Neuronal stem cell (in vitro differentiated cells): ENCODE data around the gene MACROH2A1.

Source experiments
- DNase-seq: peaks from one replicate; pipeline ENCODE4 v3.0.0-alpha.2; 2013; ENCODE audit warnings: low spot score
- H2AFZ ChIP-seq: one replicate; pipeline ENCODE4 v1.6.1; 2013; ENCODE audit warnings: mild to moderate bottlenecking, low read length, inconsistent platforms
- H2AK5ac ChIP-seq: 2 replicates; pipeline ENCODE4 v1.6.1; 2013; ENCODE audit warnings: low read depth, mild to moderate bottlenecking, inconsistent platforms, low read length, moderate library complexity, mixed read lengths
- H2BK120ac ChIP-seq: 2 replicates; pipeline ENCODE4 v1.6.1; 2013; ENCODE audit warnings: low read depth, mild to moderate bottlenecking, inconsistent platforms, low read length, moderate library complexity, mixed read lengths
- H2BK12ac ChIP-seq: one replicate; pipeline ENCODE4 v1.6.1; 2013; ENCODE audit warnings: low read length, inconsistent platforms
- H2BK15ac ChIP-seq: 2 replicates; pipeline ENCODE4 v1.6.1; 2013; ENCODE audit warnings: mild to moderate bottlenecking, low read length, inconsistent platforms, mixed read lengths
- H2BK5ac ChIP-seq: one replicate; pipeline ENCODE4 v1.6.1; 2013; ENCODE audit warnings: inconsistent platforms, mild to moderate bottlenecking, low read length, moderate library complexity
- H3K14ac ChIP-seq: one replicate; pipeline ENCODE4 v1.6.1; 2013; ENCODE audit warnings: low read length, inconsistent platforms
- H3K18ac ChIP-seq: 2 replicates; pipeline ENCODE4 v1.6.1; 2013; ENCODE audit warnings: low read length, inconsistent platforms
- H3K23ac ChIP-seq: 2 replicates; pipeline ENCODE4 v1.6.1; 2013; ENCODE audit warnings: low read depth, mild to moderate bottlenecking, mixed read lengths, low read length, inconsistent platforms; ENCODE audit not compliant: poor library complexity
- H3K27ac ChIP-seq: replicated peaks from 3 replicates; pipeline ENCODE4 v1.5.1; 2013; ENCODE audit warnings: low read length, inconsistent platforms
- H3K27me3 ChIP-seq, 3 experiments: 2 replicates each; pipeline ENCODE4 v1.6.1; 2013; ENCODE audit warnings: low read length in 3 of 3, mild to moderate bottlenecking in 2 of 3, inconsistent platforms in 1 of 3, low read depth in 1 of 3, mixed read lengths in 1 of 3, moderate library complexity in 1 of 3; ENCODE audit not compliant: control insufficient read depth in 3 of 3, insufficient read depth in 3 of 3
- H3K36me3 ChIP-seq, 2 donors: replicated peaks in 1 of 2; 2 replicates each; pipeline ENCODE4 v1.6.1; 2013; ENCODE audit warnings: low read length in 2 of 2; ENCODE audit not compliant: control insufficient read depth in 2 of 2, insufficient read depth in 2 of 2
- H3K4ac ChIP-seq: 2 replicates; pipeline ENCODE4 v1.6.1; 2013; ENCODE audit warnings: inconsistent platforms, mild to moderate bottlenecking, low read length, moderate library complexity
- H3K4me1 ChIP-seq, 2 donors: 1 replicate in 1 of 2; 2 replicates in 1 of 2; pipeline ENCODE4 v1.6.1; 2013; ENCODE audit warnings: low read length in 2 of 2, low read depth in 1 of 2; ENCODE audit not compliant: control insufficient read depth in 2 of 2, insufficient read depth in 1 of 2
- H3K4me2 ChIP-seq: one replicate; pipeline ENCODE4 v1.6.1; 2013; ENCODE audit warnings: mild to moderate bottlenecking, low read length, inconsistent platforms; ENCODE audit not compliant: insufficient read depth, poor library complexity, severe bottlenecking
- H3K4me3 ChIP-seq, 2 donors: 2 replicates each; pipeline ENCODE4 v1.5.1; 2013; ENCODE audit warnings: low read length in 2 of 2, mild to moderate bottlenecking in 2 of 2, inconsistent platforms in 1 of 2, moderate library complexity in 1 of 2
- H3K79me1 ChIP-seq: one replicate; pipeline ENCODE4 v1.6.1; 2013; ENCODE audit warnings: low read depth, mild to moderate bottlenecking, inconsistent platforms, low read length, moderate library complexity
- H3K9ac ChIP-seq: one replicate; pipeline ENCODE4 v1.6.1; 2013; ENCODE audit warnings: mild to moderate bottlenecking, low read depth, low read length, inconsistent platforms; ENCODE audit not compliant: poor library complexity
- H3K9me3 ChIP-seq, 2 donors: replicated peaks in 1 of 2; 2 replicates each; pipeline versions ENCODE3 to v1.6.1; 2013; ENCODE audit warnings: low read length in 2 of 2, mild to moderate bottlenecking in 2 of 2, inconsistent platforms in 1 of 2, low read depth in 1 of 2, mixed read lengths in 1 of 2, moderate library complexity in 1 of 2; ENCODE audit not compliant: control insufficient read depth in 2 of 2, insufficient read depth in 1 of 2
- H4K8ac ChIP-seq: one replicate; pipeline ENCODE4 v1.6.1; 2013; ENCODE audit warnings: low read depth, mild to moderate bottlenecking, inconsistent platforms, low read length, moderate library complexity
- H4K91ac ChIP-seq: one replicate; pipeline ENCODE4 v1.6.1; 2013; ENCODE audit warnings: low read length, low read depth, mild to moderate bottlenecking, inconsistent platforms; ENCODE audit not compliant: poor library complexity
- WGBS, 2 donors: extraction: QIAGEN DNeasy Blood & Tissue Kit; methylation state at CpG; one replicate each; pipeline ENCODE4 v1.1.7; 2013; ENCODE audit warnings: missing lambda C conversion rate in 2 of 2, mixed read lengths in 1 of 2; ENCODE audit not compliant: insufficient read length in 2 of 2, insufficient replicate concordance in 1 of 2; ENCODE audit errors: extremely low coverage in 2 of 2; 5-methylcytosine and 5-hydroxymethylcytosine counted together

The MACROH2A1 gene

DNA sequence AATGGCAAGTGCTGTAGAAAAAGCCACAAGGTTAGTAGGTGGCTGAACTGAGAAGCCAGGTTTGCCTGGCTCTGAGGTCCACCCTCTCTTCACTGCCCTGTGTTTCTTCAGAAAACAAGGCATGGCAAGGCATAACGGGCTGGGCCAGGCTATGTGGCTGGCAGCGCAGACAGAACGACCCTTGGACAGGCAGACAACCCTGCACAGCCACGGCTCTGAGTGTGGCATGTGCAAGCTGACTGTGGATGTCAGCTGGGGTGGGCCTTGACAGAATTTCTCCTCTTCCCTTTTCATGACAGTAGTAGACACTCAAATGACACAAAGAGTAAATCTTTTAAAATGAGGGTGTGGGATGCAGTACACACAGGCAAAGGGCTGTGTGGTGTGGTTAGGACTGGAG, 81.7 kb downstream of the MACROH2A1 start:
- Histone ChIP-seq H2BK5ac (no peak overlapping the region), H3K9ac (no peak overlapping the region), H3K4me3 (no peak overlapping the region), H2BK120ac (no peak overlapping the region), H3K4ac (no peak overlapping the region), H3K4me1 (peaks cover 0 to 2% of the 10 kb centered on the region in 2 donors), H2AK5ac (no peak overlapping the region), H3K27ac (no peak overlapping the region), H3K36me3 (no peaks in the 10 kb centered on the region), H3K79me1 (no peaks in the 10 kb centered on the region), H2BK12ac (no peak overlapping the region), H3K27me3 (peaks cover 0 to 19% (median 0%) of the 10 kb centered on the region in 3 experiments), H3K4me2 (no peak overlapping the region), H3K14ac (no peak overlapping the region), H2AFZ (no peak overlapping the region), H4K91ac (no peak overlapping the region), H4K8ac (no peak overlapping the region), H3K23ac (no peak overlapping the region), H2BK15ac (no peak overlapping the region), H3K9me3 (no peaks in the 10 kb centered on the region), H3K18ac (no peak overlapping the region)
- no peak for DNase-seq
- no CpG with 5 or more reads among the region's 4 CpGs for whole genome bisulfite sequencing, 2 donors

DNA sequence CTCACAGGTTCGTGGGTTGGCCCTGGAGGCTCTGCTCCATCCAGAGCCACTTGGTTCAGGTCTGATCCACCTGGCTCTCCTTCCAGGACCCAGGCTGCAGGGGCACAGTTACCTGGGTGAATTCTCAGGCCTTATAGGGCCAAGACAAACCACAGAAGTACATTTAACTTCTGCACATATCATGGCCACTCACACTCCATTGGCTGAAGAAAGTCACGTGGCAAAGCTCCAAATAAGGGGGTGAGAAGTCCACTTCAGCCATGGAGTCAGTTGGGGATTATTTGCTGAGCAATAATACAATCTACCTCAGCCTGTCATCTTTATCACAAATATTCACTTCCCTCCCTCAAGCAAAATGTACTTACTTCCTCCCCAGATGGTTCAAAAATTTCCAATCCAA, 83.6 kb downstream of the MACROH2A1 start:
- no peak overlapping the region for H2BK5ac ChIP-seq
- H3K9ac ChIP-seq: no peak overlapping the region
- H2BK120ac ChIP-seq: no peak overlapping the region
- DNase-seq: no peak
- H3K4me3 ChIP-seq: no peak overlapping the region
- WGBS, 2 donors: no CpG with 5 or more reads among the region's 2 CpGs
- H2BK12ac ChIP-seq: no peak overlapping the region
- H3K79me1 ChIP-seq: no peaks in the 10 kb centered on the region
- no peaks in the 10 kb centered on the region for H3K4me1 ChIP-seq
- H3K36me3 ChIP-seq: no peaks in the 10 kb centered on the region
- H3K27me3 ChIP-seq: peaks cover 0 to 25% (median 0%) of the 10 kb centered on the region in 3 experiments
- no peak overlapping the region for H3K27ac ChIP-seq
- no peak overlapping the region for H3K23ac ChIP-seq
- no peak overlapping the region for H4K91ac ChIP-seq
- H3K18ac ChIP-seq: no peak overlapping the region
- no peak overlapping the region for H2AK5ac ChIP-seq
- no peak overlapping the region for H3K4me2 ChIP-seq
- no peak overlapping the region for H4K8ac ChIP-seq
- no peak overlapping the region for H2AFZ ChIP-seq
- H3K9me3 ChIP-seq: no peaks in the 10 kb centered on the region
- no peak overlapping the region for H3K14ac ChIP-seq
- no peak overlapping the region for H2BK15ac ChIP-seq
- H3K4ac ChIP-seq: no peak overlapping the region

DNA sequence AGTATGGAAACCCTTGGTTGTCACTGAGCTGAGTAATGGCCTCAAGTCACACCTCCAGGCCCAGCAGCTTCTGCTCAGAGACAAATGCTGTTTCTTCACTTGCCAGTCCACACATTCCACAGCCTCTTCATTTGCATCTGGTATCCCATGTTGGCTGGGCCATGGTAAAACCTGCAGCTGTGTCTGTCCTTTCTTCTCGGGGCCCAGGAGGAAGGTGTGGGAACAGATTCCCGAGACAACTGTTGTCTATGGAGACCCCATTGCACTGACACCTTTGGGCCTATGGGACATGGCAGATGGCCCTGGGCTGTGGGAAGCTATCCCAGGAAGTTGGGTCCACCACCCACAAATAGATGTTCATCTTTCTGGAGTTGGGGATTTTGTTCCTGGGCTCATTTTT, 85.1 kb downstream of the MACROH2A1 start:
- H3K18ac ChIP-seq: no peak overlapping the region
- no peak overlapping the region for H2BK5ac ChIP-seq
- H3K4me1 ChIP-seq: no peaks in the 10 kb centered on the region
- no peak overlapping the region for H2AFZ ChIP-seq
- H4K8ac ChIP-seq: no peak overlapping the region
- H3K9me3 ChIP-seq: no peaks in the 10 kb centered on the region
- H2BK12ac ChIP-seq: no peak overlapping the region
- no peak overlapping the region for H3K9ac ChIP-seq
- no peaks in the 10 kb centered on the region for H3K79me1 ChIP-seq
- H3K4me3 ChIP-seq: no peak overlapping the region
- no peak overlapping the region for H3K4me2 ChIP-seq
- H4K91ac ChIP-seq: no peak overlapping the region
- H3K27me3 ChIP-seq: peaks cover 0 to 30% (median 0%) of the 10 kb centered on the region in 3 experiments
- DNase-seq: no peak
- H3K14ac ChIP-seq: no peak overlapping the region
- WGBS, 2 donors: no CpG with 5 or more reads among the region's 2 CpGs
- no peak overlapping the region for H3K27ac ChIP-seq
- no peak overlapping the region for H2BK15ac ChIP-seq
- no peak overlapping the region for H3K23ac ChIP-seq
- no peak overlapping the region for H2BK120ac ChIP-seq
- H2AK5ac ChIP-seq: no peak overlapping the region
- H3K36me3 ChIP-seq: no peaks in the 10 kb centered on the region
- H3K4ac ChIP-seq: no peak overlapping the region

DNA sequence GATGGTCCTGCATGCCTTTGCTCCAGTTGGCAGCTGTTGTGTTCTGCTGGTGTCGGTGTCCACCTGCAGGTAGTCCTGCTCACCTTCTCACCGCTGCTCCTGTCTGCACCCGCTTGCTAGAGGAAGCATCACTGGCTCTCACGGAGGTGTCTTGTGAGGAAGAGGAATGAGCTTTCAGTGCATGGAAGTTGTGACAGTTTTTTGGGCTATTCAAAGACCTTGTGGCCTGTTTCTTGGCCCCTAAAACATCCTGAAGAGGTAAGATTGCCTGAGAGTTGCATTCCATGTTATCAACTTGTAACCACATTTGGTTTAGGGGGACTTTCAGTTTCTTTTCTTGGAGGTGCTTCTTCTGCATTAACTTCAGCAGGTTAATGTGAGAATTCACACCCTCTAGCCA, 85.6 kb downstream of the MACROH2A1 start:
- peaks cover 0 to 2% of the 10 kb centered on the region in 2 donors for H3K4me1 ChIP-seq
- peak overlapping the region; percentile 15 for H3K18ac ChIP-seq
- no peaks in the 10 kb centered on the region for H3K79me1 ChIP-seq
- no peak overlapping the region for H2AK5ac ChIP-seq
- H4K91ac ChIP-seq: no peak overlapping the region
- no peak overlapping the region for H3K9ac ChIP-seq
- no peaks in the 10 kb centered on the region for H3K36me3 ChIP-seq
- peaks cover 0 to 34% (median 0%) of the 10 kb centered on the region in 3 experiments for H3K27me3 ChIP-seq
- H2BK15ac ChIP-seq: no peak overlapping the region
- no peak overlapping the region for H3K4me3 ChIP-seq
- no peak overlapping the region for H3K27ac ChIP-seq
- H2BK12ac ChIP-seq: no peak overlapping the region
- H3K4ac ChIP-seq: peak overlapping the region; percentile 8
- H2AFZ ChIP-seq: no peak overlapping the region
- H2BK5ac ChIP-seq: no peak overlapping the region
- DNase-seq: no peak
- no peak overlapping the region for H2BK120ac ChIP-seq
- no peak overlapping the region for H3K14ac ChIP-seq
- no peak overlapping the region for H4K8ac ChIP-seq
- H3K4me2 ChIP-seq: no peak overlapping the region
- WGBS, 2 donors: no CpG with 5 or more reads among the region's 4 CpGs
- H3K9me3 ChIP-seq: no peaks in the 10 kb centered on the region
- H3K23ac ChIP-seq: no peak overlapping the region
